Gastrocnemius medialis (tissue), 4 donors: Measurements from ENCODE around the gene ZNF783. TPM values are rescaled to one million over a fixed set of nuclear protein-coding genes. Genes with fewer than 3 reads are reported as not detected.
A peak's percentile ranks its signal among the peaks of the same experiment; 100 is the strongest.

ENCODE experiments used
- ATAC-seq, 2 donors: fragments of 150-250 bp; one replicate each; pipeline ENCODE4 v1.9.1; 2016
- DNase-seq, 2 donors: peaks; one replicate each; pipeline ENCODE4 v3.0.0-alpha.2; 2019
- H3K27ac ChIP-seq, 4 donors: fragments of 200-600 bp; sonication (generic); 1 replicate in 1 of 4; 2 replicates in 3 of 4; pipeline ENCODE4 v1.5.1; 2016 to 2018; ENCODE audit warnings: mild to moderate bottlenecking in 2 of 4, moderate library complexity in 1 of 4
- H3K27me3 ChIP-seq, 3 donors: fragments of 200-600 bp; sonication (generic) in 2 of 3; 1 replicate in 1 of 3; 2 replicates in 2 of 3; pipeline versions ENCODE4 v1.5.1 to v1.6.0; 2016 to 2019; ENCODE audit warnings: mild to moderate bottlenecking in 1 of 3, moderate library complexity in 1 of 3
- H3K36me3 ChIP-seq, 2 donors: fragments of 200-600 bp; sonication (generic) in 1 of 2; one replicate each; pipeline ENCODE4 v1.5.1; 2017 to 2018
- H3K4me1 ChIP-seq, 2 donors: fragments of 200-600 bp; sonication (generic) in 1 of 2; one replicate each; pipeline ENCODE4 v1.5.1; 2016 to 2017; ENCODE audit warnings: mild to moderate bottlenecking in 2 of 2
- H3K4me3 ChIP-seq, 4 donors: fragments of 200-600 bp; sonication (generic) in 3 of 4; 1 replicate in 1 of 4; 2 replicates in 3 of 4; pipeline ENCODE4 v1.5.1; 2016 to 2019; ENCODE audit warnings: mild to moderate bottlenecking in 2 of 4
- H3K9me3 ChIP-seq, 3 donors: fragments of 200-600 bp; sonication (generic) in 2 of 3; 1 replicate in 1 of 3; 2 replicates in 2 of 3; pipeline ENCODE4 v1.5.1; 2016 to 2019
- CTCF ChIP-seq, 5 experiments: fragments of 450-650 bp in 3 of 5; fragments of 200-600 bp in 2 of 5; sonication (generic) in 2 of 5; IDR thresholded peaks in 4 of 5; conservative IDR thresholded peaks in 1 of 5; 1 replicate in 4 of 5; 2 replicates in 1 of 5; pipeline ENCODE4 v1.5.1; 2016 to 2019; ENCODE audit warnings: antibody characterized with exemption in 5 of 5, mild to moderate bottlenecking in 3 of 5, moderate library complexity in 3 of 5
- POLR2A ChIP-seq, 2 donors: fragments of 450-650 bp; IDR thresholded peaks; one replicate each; pipeline ENCODE4 v1.6.1; 2017; ENCODE audit warnings: antibody characterized with exemption in 2 of 2, mild to moderate bottlenecking in 2 of 2, moderate library complexity in 2 of 2
- in situ Hi-C, 4 donors: fragments of 200-750 bp; cut with MboI; loops; one replicate each; pipeline versions ENCODE4 v1.15.0 to v1.8.0; 2017; ENCODE audit warnings: low sequenced_read_pairs in 4 of 4
- intact Hi-C: fragments of 100-400 bp; cut with DNase I; formaldehyde crosslinking; loops from one replicate; pipeline ENCODE4 v1.15.1; 2023; ENCODE audit warnings: low total_unique reads
- total RNA-seq, 4 donors: library from RNA; depleted of rRNA; stranded (reverse); fragments of >200 nt; gene quantifications; one replicate each; pipeline versions ENCODE4 v1.1.0 to v1.2.3, GENCODE V29; 2016

Gene ZNF783
- total RNA-seq, 4 donors from 2014 or later: 3.4 to 7.1 (median 5.5) TPM

DNA sequence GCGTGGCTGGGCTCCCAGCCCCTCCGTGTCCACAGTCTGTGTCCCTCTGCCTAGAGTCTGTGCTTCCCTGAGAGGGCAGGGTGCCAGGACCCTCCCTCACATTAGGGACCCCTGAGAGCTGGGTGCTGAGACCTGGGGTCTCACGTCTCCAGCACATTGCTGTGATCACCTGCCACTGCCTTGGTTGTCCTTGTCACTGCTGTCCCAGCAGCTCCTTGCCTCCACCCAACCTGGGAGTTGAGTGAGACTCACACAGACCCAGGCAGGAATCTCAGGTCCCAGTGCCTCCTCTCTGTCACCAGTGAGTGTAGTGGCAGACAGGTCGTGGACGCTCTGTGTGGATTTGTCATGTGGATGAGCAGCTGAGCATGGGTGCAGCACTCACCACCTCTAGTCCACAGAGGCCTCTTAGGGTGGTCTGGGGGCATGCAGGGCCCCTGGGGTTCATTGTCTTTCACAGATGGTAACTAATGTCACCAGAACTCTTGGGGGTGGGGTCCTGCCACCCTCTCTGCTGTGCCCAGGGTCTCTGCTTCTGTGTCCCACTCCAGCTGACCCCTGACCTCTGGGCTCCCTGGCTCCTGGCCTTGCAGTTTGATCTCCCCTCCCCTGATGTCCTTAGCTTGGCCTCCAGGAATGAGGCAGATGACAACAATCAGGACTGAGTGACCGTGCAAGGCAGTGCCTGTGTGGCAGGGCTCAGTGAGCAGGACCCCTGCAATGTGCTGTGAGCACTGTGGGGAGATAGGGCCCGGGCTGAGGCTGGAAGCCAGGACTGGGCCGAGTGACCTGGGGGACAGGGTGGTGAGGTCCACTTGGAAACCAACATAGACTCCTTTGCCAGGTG is 18.9 kb downstream of the ZNF783 start:
- Histone ChIP-seq H3K36me3 (peaks cover 0 to 36% of the 10 kb centered on the region in 2 donors), H3K4me3 (no peak overlapping the region), H3K27ac (no peak overlapping the region), H3K4me1 (peaks cover 4 to 8% of the 10 kb centered on the region in 2 donors), H3K9me3 (no peaks in the 10 kb centered on the region), H3K27me3 (no peaks in the 10 kb centered on the region)
- DNase-seq: no peak
- intact Hi-C loops: loop anchor here (10.0 kb wide), 1 partner anchor 344 kb away; no protein-coding TSS in a partner anchor
- no peak for ATAC-seq
- TF ChIP-seq CTCF (IDR thresholded peaks at IDR 0.05 in 4 of 5, conservative IDR thresholded peaks at IDR 0.05 in 1 of 5) (no peak), POLR2A (IDR thresholded peaks at IDR 0.05) (no peak)
- in situ Hi-C loops: no loop called here

GRCh38 chr7:149281508-149282330 is 19.7 kb downstream of the ZNF783 start:
- no peak overlapping the region for H3K4me3 ChIP-seq
- DNase-seq (no peak), ATAC-seq (no peak)
- H3K9me3 ChIP-seq: no peaks in the 10 kb centered on the region
- no peak overlapping the region for H3K27ac ChIP-seq
- H3K36me3 ChIP-seq: peaks cover 0 to 28% of the 10 kb centered on the region in 2 donors
- no peaks in the 10 kb centered on the region for H3K27me3 ChIP-seq
- H3K4me1 ChIP-seq: peaks cover 6 to 11% of the 10 kb centered on the region in 2 donors
- in situ Hi-C loops: no loop called here
- intact Hi-C loops: loop anchor here (10.0 kb wide), 1 partner anchor 343 kb away; no protein-coding TSS in a partner anchor
- TF ChIP-seq POLR2A (IDR thresholded peaks at IDR 0.05): no peak

GRCh38 chr7:149282331-149282655 is 20.3 kb downstream of the ZNF783 start:
- no peak for ATAC-seq
- peaks cover 0 to 25% of the 10 kb centered on the region in 2 donors for H3K36me3 ChIP-seq
- no peak for TF ChIP-seq CTCF (IDR thresholded peaks at IDR 0.05 in 4 of 5, conservative IDR thresholded peaks at IDR 0.05 in 1 of 5)
- no peak for TF ChIP-seq POLR2A (IDR thresholded peaks at IDR 0.05)
- DNase-seq: no peak
- peaks cover 6 to 11% of the 10 kb centered on the region in 2 donors for H3K4me1 ChIP-seq
- H3K9me3 ChIP-seq: no peaks in the 10 kb centered on the region
- no peak overlapping the region for H3K27ac ChIP-seq
- intact Hi-C loops: loop anchor here (10.0 kb wide), 1 partner anchor 343 kb away; no protein-coding TSS in a partner anchor
- in situ Hi-C loops: no loop called here
- no peaks in the 10 kb centered on the region for H3K27me3 ChIP-seq
- no peak overlapping the region for H3K4me3 ChIP-seq

DNA sequence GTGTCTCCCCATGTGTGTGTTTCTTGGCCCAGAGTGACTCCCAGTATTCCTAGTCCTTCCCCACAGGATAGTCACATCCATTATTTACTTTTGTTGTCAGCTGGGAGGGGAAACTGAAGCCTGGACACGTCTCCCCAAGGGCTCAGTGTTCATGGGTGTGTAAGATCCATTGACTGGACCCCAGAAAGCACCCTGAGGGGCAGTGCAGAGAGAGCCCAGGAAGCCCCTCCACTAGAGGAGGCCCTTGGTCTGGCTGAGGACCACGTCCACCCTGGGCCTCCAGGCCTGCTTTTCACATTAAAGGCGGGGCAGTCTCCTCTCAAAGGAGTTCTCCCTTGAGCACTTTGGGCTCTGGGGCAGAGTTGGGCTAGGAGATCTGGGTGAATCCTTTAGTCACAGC is 21.3 kb downstream of the ZNF783 start:
- TF ChIP-seq POLR2A (IDR thresholded peaks at IDR 0.05) (no peak), CTCF (IDR thresholded peaks at IDR 0.05 in 4 of 5, conservative IDR thresholded peaks at IDR 0.05 in 1 of 5) (no peak)
- ATAC-seq (no peak), DNase-seq (no peak)
- H3K27ac ChIP-seq: no peak overlapping the region
- in situ Hi-C loops (no loop called here), intact Hi-C loops (loop anchor here (10.0 kb wide), 1 partner anchor 341 kb away; no protein-coding TSS in a partner anchor)
- peaks cover 6 to 11% of the 10 kb centered on the region in 2 donors for H3K4me1 ChIP-seq
- no peaks in the 10 kb centered on the region for H3K9me3 ChIP-seq
- no peak overlapping the region for H3K4me3 ChIP-seq
- peaks cover 0 to 16% of the 10 kb centered on the region in 2 donors for H3K36me3 ChIP-seq
- H3K27me3 ChIP-seq: no peaks in the 10 kb centered on the region

DNA sequence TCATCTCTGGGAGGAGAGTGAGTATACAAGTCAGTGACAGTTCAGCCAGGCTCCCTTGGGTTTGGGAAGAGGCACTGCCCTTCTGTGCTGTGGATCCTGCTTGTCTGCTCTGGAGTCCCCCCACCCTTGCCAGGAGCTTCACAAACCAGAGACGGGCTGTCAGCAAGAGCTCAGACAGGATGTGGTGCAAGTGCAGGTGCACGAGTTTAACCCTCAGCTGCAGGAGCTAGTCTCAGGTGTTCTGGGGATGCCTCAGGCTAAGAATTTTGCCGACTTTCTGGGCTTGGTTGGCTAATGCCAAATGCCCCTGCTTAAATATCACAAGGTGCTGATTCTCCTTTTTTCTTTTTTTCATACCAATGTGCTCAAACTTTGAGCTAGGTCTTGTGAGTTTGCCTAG is 22.3 kb downstream of the ZNF783 start:
- DNase-seq: no peak
- no peaks in the 10 kb centered on the region for H3K27me3 ChIP-seq
- peaks cover 6 to 11% of the 10 kb centered on the region in 2 donors for H3K4me1 ChIP-seq
- intact Hi-C loops: loop anchor here (2.0 to 10.0 kb wide), 2 partner anchors 90 to 340 kb away; partner anchors contain the start of gene ZNF282
- no peak for ATAC-seq
- in situ Hi-C loops: no loop called here
- H3K4me3 ChIP-seq: peak overlapping the region; percentile 68 to 86 (median 78)
- TF ChIP-seq POLR2A (IDR thresholded peaks at IDR 0.05) (no peak), CTCF (IDR thresholded peaks at IDR 0.05 in 4 of 5, conservative IDR thresholded peaks at IDR 0.05 in 1 of 5) (no peak)
- H3K9me3 ChIP-seq: no peaks in the 10 kb centered on the region
- peaks cover 0 to 14% of the 10 kb centered on the region in 2 donors for H3K36me3 ChIP-seq
- peak overlapping the region; percentile 38 to 87 (median 64) for H3K27ac ChIP-seq
